Activated T-helper 2 cell treated with anti-CD3 and anti-CD28 coated beads, Interferon-gamma antibody, Interleukin-2, Interleukin-4, amounts not matched to agents 10 μg/mL and 5 μg/mL and 100 μg/mL, durations not matched to agents 14 hours and 24 hours and 36 hours (primary cell): Measurements from ENCODE around the gene TMEM182. TPM values are rescaled to one million over a fixed set of nuclear protein-coding genes. Genes with fewer than 3 reads are reported as not detected.

ENCODE experiments used
- DNase-seq: peaks from one replicate; pipeline ENCODE4 v3.0.0; 2021; ENCODE audit warnings: low spot score
- H3K27ac Mint-ChIP-seq: one replicate; pipeline ENCODE4 v1.8.0; 2021; ENCODE audit warnings: mixed read lengths
- H3K27me3 Mint-ChIP-seq: one replicate; pipeline ENCODE4 v1.8.0; 2021; ENCODE audit warnings: low read depth, mixed read lengths
- H3K36me3 Mint-ChIP-seq: one replicate; pipeline ENCODE4 v1.8.0; 2021; ENCODE audit warnings: low read depth, mixed read lengths
- H3K4me1 Mint-ChIP-seq: one replicate; pipeline ENCODE4 v1.8.0; 2021; ENCODE audit warnings: low read depth, mixed read lengths
- H3K4me3 Mint-ChIP-seq: one replicate; pipeline ENCODE4 v1.8.0; 2021; ENCODE audit warnings: low read depth, mild to moderate bottlenecking, moderate library complexity, mixed read lengths
- H3K9me3 Mint-ChIP-seq: one replicate; pipeline ENCODE4 v1.8.0; 2021; ENCODE audit warnings: mixed read lengths
- intact Hi-C: fragments of 100-400 bp; cut with micrococcal nuclease; formaldehyde crosslinking; loops from one replicate; pipeline ENCODE4 v1.15.1; 2023
- total RNA-seq: library from RNA; stranded (reverse); gene quantifications from 2 replicates; pipeline ENCODE4 v1.2.3, GENCODE V29; 2022

TMEM182 gene
- total RNA-seq, 1 donor from 2014 or later: 3.2 TPM

GRCh38 chr2:102773149-102773705, 11.4 kb downstream of the TMEM182 start:
- Mint-ChIP-seq H3K36me3 (no peaks in the 10 kb centered on the region), H3K4me3 (no peak overlapping the region), H3K9me3 (no peaks in the 10 kb centered on the region), H3K27me3 (peaks cover 2% of the 10 kb centered on the region), H3K4me1 (no peaks in the 10 kb centered on the region), H3K27ac (no peak overlapping the region)
- DNase-seq: no peak
- intact Hi-C loops: no loop called here

DNA sequence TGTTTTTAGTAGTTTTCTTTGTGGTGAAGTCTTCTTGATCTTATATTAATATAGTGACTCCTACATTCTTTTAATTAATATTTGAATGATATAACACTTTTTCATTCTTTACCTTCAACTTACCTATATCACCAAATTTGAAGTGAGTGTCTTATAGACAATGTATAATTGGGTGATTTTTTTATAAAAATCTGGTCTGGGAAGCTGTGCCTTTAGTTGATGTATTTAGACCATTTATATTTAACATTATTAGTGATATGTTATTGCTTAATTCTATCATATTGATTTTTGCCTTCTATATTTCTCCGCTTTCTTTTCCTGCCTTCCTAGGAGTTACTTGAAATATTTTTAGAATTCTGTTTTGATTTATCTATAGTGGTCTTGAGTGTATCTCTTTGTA, 16.4 kb downstream of the TMEM182 start:
- H3K27ac Mint-ChIP-seq: no peak overlapping the region
- H3K4me1 Mint-ChIP-seq: no peaks in the 10 kb centered on the region
- H3K4me3 Mint-ChIP-seq: no peak overlapping the region
- DNase-seq: no peak
- peaks cover 5% of the 10 kb centered on the region for H3K27me3 Mint-ChIP-seq
- intact Hi-C loops: no loop called here
- no peaks in the 10 kb centered on the region for H3K36me3 Mint-ChIP-seq
- H3K9me3 Mint-ChIP-seq: no peaks in the 10 kb centered on the region

- H3K4me1 Mint-ChIP-seq: no peaks in the 10 kb centered on the region
- H3K36me3 Mint-ChIP-seq: no peaks in the 10 kb centered on the region
- H3K27me3 Mint-ChIP-seq: peaks cover 5% of the 10 kb centered on the region
- DNase-seq: no peak
- no peaks in the 10 kb centered on the region for H3K9me3 Mint-ChIP-seq
- intact Hi-C loops: no loop called here
- no peak overlapping the region for H3K27ac Mint-ChIP-seq
- no peak overlapping the region for H3K4me3 Mint-ChIP-seq
Observed at GRCh38 chr2:102780467-102780866, 18.6 kb downstream of the TMEM182 start.

- H3K27ac Mint-ChIP-seq: no peak overlapping the region
- intact Hi-C loops: no loop called here
- no peak for DNase-seq
- H3K4me1 Mint-ChIP-seq: no peaks in the 10 kb centered on the region
- H3K27me3 Mint-ChIP-seq: peaks cover 5% of the 10 kb centered on the region
- H3K36me3 Mint-ChIP-seq: no peaks in the 10 kb centered on the region
- H3K9me3 Mint-ChIP-seq: no peaks in the 10 kb centered on the region
- no peak overlapping the region for H3K4me3 Mint-ChIP-seq
Observed at GRCh38 chr2:102782187-102782586, 20.4 kb downstream of the TMEM182 start.

DNA sequence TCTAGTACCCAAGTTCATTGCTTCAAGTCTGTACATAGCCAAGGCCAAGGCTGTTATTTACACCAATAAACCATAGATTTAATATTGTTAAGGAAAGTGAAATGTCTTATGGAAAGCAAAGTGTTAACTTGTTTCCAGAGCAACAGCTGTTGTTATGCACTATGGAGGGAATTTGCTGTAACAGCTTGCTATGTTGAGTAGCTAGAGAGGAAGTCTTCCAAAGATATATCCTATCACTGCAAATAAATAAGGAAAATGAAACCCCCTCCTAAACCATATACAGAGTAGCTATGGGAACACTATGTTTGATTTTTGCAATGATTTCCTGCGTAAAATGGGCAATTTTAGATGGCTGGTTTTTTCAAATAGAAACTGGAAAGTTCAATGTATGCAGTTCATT, 21.1 kb downstream of the TMEM182 start:
- no peak overlapping the region for H3K27ac Mint-ChIP-seq
- H3K9me3 Mint-ChIP-seq: no peaks in the 10 kb centered on the region
- peaks cover 3% of the 10 kb centered on the region for H3K27me3 Mint-ChIP-seq
- H3K4me3 Mint-ChIP-seq: no peak overlapping the region
- intact Hi-C loops: no loop called here
- no peaks in the 10 kb centered on the region for H3K36me3 Mint-ChIP-seq
- no peak for DNase-seq
- H3K4me1 Mint-ChIP-seq: no peaks in the 10 kb centered on the region

DNA sequence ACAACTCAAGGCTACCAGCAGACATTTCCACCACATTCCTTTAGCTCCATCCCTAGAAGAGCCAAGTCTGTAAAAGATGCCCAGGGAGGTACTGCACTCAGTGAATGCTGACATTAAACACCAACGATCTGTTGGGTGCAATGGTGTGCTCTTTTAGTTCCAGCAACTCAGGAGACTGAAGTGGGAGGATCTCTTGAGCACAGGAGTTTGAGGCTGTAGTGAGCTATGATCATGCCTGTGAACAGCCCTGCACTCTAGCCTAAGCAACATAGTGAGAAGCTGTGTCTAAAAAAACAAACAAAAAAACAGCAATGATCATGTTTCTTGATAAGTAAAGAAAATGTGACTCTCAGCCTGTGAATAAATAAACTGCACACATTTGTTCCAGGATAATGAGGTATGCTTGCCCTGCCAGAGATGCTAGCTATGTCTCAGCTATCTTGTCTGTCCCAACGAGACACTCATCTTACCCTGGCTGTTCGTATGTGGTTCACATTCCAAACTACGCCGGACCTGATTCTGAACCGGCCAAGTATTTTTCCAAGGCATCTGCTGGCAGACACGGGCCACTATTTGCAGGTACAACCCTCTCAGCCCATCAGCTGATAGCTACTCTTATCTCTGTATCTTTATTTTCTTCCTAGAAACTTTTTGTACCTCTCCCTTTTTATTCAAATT, 21.8 kb downstream of the TMEM182 start:
- Mint-ChIP-seq H3K9me3 (no peaks in the 10 kb centered on the region), H3K36me3 (no peaks in the 10 kb centered on the region), H3K27me3 (peaks cover under 1% of the 10 kb centered on the region), H3K4me3 (no peak overlapping the region), H3K27ac (no peak overlapping the region), H3K4me1 (no peaks in the 10 kb centered on the region)
- no peak for DNase-seq
- intact Hi-C loops: no loop called here

DNA sequence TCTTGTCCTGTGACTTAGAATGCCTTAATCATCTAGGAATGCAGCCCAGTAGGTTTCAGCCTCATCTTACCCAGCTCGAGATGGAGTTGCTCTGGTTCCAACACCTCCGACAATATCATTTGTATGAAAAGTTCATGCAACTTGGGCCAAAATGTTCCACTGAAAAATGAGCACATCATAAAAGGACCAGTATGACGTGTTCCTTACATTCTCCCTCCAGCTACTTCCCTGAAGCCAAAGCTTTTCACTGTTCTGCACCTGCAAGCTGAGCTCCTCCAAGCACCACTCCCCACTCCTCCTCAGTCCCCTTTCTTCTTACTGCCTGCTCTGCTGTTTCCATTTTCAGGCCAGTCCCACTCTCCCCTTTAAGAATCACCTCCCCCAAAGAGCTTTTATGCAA, 23.1 kb downstream of the TMEM182 start:
- Mint-ChIP-seq H3K36me3 (no peaks in the 10 kb centered on the region), H3K9me3 (no peaks in the 10 kb centered on the region), H3K4me3 (no peak overlapping the region), H3K4me1 (no peaks in the 10 kb centered on the region), H3K27me3 (no peaks in the 10 kb centered on the region), H3K27ac (no peak overlapping the region)
- intact Hi-C loops: no loop called here
- no peak for DNase-seq

GRCh38 chr2:102788216-102788884, 26.5 kb downstream of the TMEM182 start:
- Mint-ChIP-seq H3K9me3 (no peaks in the 10 kb centered on the region), H3K4me3 (no peak overlapping the region), H3K36me3 (no peaks in the 10 kb centered on the region), H3K4me1 (no peaks in the 10 kb centered on the region), H3K27me3 (peaks cover 4% of the 10 kb centered on the region), H3K27ac (no peak overlapping the region)
- intact Hi-C loops: no loop called here
- DNase-seq: no peak

GRCh38 chr2:102788885-102789260, 27.0 kb downstream of the TMEM182 start:
- H3K27me3 Mint-ChIP-seq: peaks cover 4% of the 10 kb centered on the region
- intact Hi-C loops: no loop called here
- H3K27ac Mint-ChIP-seq: no peak overlapping the region
- H3K36me3 Mint-ChIP-seq: no peaks in the 10 kb centered on the region
- DNase-seq: no peak
- H3K4me1 Mint-ChIP-seq: no peaks in the 10 kb centered on the region
- no peak overlapping the region for H3K4me3 Mint-ChIP-seq
- H3K9me3 Mint-ChIP-seq: no peaks in the 10 kb centered on the region

DNA sequence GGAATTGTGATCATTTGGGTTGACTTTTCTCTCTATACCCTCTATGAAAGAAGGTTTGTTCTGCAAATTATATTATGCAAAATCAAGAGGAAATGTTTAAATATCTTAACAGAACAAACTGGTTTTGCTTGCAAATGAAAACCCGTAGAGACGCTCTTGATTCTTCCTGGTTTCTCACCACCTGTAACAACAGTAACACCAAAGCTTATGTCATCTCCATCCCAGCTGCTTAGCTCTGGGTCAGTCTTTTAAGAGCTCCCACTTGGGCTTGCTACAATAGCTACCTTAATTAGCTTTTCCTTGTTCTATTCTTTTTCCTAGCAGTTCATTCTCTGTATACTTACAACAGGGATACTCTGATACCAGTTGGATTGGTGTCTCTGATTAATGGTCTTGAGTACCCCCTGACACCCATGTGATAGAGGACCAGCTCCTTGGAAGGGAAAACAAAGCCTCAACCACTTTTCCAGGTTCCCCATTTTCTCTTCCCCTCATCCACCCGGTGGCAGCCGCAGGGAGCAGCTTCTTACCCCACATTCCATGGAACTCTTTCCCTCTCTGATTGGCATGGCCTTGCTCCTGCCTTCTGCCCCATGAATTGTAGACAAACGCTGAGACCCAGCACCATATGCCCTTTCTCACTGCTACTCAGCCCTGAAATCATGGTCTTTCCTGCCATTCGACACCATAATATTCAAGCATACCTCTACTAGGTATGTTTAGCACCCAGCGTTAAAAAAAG, 27.7 kb downstream of the TMEM182 start:
- Mint-ChIP-seq H3K27ac (no peak overlapping the region), H3K4me1 (no peaks in the 10 kb centered on the region), H3K9me3 (no peaks in the 10 kb centered on the region), H3K27me3 (peaks cover 4% of the 10 kb centered on the region), H3K36me3 (no peaks in the 10 kb centered on the region), H3K4me3 (no peak overlapping the region)
- no peak for DNase-seq
- intact Hi-C loops: no loop called here

DNA sequence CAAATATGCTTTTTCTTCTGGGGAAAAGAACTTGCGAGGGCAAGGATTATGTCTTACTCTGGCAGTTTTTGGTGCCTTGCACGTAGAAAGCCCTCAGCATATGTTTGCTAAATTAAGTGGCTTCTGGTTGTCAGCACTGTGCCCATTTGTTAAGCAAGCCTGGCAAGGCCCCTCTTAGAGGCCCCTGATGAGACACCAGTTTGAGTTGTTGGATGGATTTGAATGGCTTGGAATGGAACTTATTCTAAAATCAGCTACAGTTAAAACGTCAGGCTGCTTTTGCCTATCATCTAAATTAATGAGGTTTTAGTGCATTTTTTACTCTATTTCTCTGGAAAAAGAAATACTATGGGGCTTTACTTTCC, 28.2 kb downstream of the TMEM182 start:
- intact Hi-C loops: no loop called here

DNA sequence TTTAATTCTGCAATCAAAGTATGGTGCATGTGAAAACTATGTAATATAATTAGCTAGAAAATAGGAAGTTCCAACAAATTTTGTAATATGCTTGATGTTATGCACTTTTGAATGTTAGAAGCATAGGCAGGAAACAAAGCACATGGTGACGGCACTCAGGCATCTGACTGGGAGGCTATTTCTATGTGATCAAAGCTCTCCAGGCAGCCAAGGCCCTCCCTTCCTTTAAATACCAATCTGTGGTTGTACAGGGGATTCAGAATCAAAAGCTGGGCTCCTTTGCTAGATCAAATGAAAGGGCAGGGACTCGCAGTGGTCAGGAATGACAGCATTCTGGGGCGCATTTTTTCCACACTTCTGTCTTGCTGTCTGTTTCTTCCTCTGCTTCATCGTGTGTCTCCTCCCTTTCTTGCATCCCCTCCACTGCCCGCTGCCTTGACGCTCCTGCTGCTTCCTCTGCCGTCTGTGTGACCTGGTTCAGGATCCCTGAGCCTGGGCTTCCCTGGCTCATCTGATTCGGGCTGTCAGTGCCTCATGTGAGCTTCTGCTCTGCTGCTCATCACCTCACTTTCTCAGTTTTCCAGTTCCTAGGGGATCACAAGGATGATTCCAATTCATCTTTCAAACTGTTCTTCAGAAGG, 30.9 kb downstream of the TMEM182 start:
- H3K9me3 Mint-ChIP-seq: no peaks in the 10 kb centered on the region
- H3K4me3 Mint-ChIP-seq: no peak overlapping the region
- H3K27me3 Mint-ChIP-seq: peaks cover 4% of the 10 kb centered on the region
- DNase-seq: no peak
- no peak overlapping the region for H3K27ac Mint-ChIP-seq
- H3K36me3 Mint-ChIP-seq: no peaks in the 10 kb centered on the region
- intact Hi-C loops: no loop called here
- H3K4me1 Mint-ChIP-seq: no peaks in the 10 kb centered on the region

More for the DNA sequence above, 28.2 kb downstream of the TMEM182 start:
- DNase-seq: no peak
- Mint-ChIP-seq H3K9me3 (no peaks in the 10 kb centered on the region), H3K27ac (no peak overlapping the region), H3K4me3 (no peak overlapping the region), H3K27me3 (peaks cover 4% of the 10 kb centered on the region), H3K36me3 (no peaks in the 10 kb centered on the region), H3K4me1 (no peaks in the 10 kb centered on the region)
